Islet precursor cell (in vitro differentiated cells): Measurements from ENCODE around the gene SCN4A.
"Not testable (repeated sequence)": the region's sequence is repeated elsewhere in the genome, so short reads cannot be mapped to it uniquely, and the experiment has no call there.

Source experiments
- DNase-seq: peaks from one replicate; pipeline ENCODE4 v3.0.0-alpha.2; 2018

Gene SCN4A

DNA sequence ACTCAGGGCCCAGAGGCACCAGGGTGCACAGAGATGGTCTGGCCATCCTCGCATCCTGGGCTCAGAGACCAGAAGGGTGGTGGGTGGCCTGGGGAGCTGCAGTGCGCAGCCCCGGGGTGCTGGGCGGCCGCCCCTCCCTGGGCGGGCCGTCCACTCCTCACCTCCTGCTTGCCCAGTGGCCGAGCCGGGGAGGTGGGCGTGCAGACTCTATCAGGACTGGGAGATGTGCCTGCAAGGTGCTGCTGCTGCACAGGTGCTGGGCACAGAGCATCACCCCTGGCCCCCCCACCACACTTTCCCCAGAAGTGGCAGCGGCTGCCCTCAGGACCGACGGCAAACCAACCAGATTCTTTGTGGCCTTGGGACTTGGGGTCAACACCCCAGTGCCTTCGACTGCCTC lies at the start of gene SCN4A:
Gene SCN4A, minus strand, starts transcription at position 123 of the 400 bp plus-strand sequence. Its CDS starts 77 bp downstream, at position 46.
- DNase-seq, result no peak

DNA sequence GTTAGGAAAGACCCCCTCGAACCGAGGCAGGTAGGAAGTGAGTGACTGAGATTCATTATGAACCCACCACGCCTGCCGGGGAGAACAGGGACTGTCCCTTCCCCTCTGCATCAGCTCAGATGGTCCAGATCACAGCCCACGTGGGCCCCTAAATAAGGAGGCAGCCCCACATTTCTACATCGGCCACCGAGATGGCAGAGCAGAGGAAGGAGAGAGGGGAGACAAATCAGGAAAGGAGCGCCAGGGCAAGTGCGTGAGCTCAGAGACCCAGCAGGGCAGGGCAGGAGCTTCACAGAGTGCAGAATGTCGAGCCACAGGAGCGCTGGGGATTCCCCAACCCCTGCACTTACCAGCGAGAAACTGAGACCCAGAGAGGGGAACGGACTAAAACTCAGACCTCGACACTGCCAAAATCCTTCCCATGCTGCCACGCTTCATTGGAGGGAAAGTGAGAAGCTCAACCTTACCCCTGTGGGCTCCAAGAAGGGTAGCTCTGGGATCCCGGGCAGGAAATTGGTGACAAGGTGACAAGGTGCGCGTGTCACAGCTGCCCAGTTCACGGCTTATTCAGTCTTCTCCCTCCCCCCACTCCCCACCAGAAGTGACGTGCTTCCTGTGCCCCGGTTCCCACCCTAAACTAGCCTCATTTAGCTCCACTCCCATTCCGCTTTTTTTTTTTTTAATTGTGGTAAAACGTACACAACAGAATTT lies 47.5 kb upstream of the SCN4A start, which contains the start of gene ICAM2:
Gene ICAM2, minus strand, starts transcription at position 578 of the 711 bp plus-strand sequence. CDS start 13,942 bp downstream, outside the sequence.
- peak; percentile 55 for DNase-seq

- DNase-seq, result not testable (repeated sequence)
Measured at GRCh38 chr17:64019551-64019961, 46.8 kb upstream of the SCN4A start.

DNA sequence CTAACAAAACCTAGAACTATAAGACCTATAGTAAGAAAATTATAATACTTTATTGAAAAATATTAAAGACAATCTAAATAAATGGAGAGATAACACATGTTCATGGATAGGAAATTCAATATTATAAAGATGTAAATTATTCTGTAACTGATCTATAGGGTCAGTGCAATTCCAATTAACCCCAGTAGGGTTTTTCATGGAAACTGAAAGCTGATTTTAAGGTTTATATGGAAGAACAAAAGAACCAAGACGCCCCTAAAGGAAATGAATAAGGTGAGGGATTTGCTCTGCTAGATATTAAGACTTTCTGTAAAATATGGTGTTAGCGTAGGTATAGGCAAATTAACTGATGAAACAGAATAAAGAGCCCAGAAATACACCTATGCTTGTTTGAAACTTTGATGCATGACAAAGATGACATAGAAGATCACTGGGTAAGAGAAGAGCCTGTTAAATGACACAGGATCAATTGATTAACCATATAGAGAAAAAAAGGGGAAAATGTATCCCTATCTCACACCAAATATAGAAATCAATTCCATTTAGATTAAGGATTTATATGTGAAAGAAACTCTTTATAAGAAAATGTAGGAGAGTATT lies 44.8 kb upstream of the SCN4A start:
- no peak for DNase-seq

DNA sequence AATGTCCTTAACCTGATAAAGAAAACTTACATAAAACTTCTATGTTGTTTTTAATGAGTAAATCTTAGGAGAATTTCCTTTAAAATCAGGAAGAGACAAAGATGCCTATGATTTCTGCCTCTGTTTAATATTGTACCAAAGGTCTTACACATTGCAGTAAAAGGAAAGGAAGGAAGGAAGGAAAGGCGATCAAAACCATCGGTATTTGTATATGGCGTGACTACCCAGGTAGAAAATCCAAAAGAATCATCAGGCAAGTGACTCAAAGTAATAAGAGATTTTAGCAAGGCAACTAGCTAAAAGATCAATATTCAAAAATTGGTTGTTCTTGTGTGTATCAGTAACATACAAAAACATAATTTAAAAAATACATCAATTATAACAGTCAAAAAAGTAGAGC lies 44.3 kb upstream of the SCN4A start:
- DNase-seq, result no peak

- peak; percentile 49 for DNase-seq
Measured at GRCh38 chr17:64016231-64016784, 43.6 kb upstream of the SCN4A start.

DNA sequence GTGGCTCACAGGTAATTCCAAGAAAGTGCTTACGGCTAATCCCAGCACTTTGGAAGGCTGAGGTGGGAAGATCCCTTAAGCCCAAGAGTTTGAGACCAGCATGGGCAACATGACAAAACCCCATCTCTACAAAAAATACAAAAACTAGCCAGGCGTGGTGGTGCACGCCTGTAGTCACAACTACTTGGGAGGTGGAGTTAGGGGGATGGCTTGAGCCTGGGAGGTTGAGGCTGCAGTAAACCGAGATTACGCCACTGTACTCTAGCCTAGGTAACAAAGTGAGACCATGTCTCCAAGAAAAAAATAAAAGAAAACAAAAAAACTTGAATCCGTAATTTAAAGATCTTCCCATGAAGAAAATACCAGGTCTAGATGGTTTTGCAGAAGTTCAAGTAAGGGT lies 42.7 kb upstream of the SCN4A start:
- DNase-seq, result no peak

DNA sequence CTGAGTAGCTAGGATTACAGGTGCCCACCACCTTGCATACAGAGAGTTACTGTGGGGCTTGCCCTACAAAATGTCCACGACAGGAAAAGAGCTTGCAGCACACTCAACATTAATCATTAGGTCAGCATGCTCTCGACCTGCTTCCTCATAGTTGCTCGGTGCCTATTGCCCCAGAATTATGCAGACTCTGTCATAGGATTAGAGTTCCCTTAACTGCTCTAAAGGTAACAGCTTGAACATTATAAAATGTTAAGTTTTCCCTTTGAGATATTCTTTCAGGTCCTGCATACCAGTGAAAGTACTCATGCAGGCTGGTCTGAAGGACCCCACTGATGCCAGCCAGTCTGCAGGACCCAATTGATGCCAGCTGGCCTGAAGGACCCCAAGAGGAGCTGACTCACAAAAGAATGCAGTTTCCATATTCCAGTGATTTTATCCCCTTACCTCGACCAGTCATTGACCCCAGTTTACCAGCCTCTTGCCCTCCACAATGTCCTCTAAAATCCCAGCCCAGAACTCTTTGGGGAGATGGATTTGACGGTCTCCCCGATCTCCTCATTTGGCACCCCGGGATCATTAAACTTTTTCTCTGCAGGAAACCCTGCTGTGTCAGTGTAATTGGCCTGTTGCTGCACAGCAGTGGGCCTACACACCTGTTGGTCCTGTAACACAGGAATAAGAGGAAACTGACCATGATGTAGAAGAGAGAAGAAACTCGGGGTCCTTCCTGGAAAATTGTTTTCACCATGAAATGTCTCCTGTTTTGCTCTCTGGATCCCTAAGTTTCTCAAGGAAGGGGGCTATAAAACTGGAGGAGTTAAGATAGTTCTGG lies 37.1 kb upstream of the SCN4A start:
- DNase-seq, result no peak

DNA sequence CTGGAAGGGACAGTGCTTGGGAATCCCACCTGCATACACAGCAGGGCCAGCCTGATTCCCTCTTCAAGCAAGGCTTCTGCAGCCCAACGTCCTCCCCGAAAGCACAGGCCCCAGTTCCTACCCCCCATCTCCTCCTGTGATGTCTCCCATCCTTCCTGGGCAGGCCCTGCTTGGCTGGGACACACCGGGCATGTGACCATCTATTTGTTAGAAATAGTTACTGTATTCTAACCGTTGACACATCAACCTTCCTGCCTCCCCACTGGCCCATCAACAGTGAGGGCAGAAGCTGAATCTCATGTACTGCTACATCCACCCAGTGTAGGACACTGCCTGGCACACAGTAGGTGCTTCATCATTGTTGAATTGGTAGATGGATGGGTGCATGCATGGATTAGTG lies 36.1 kb upstream of the SCN4A start:
- DNase-seq, result no peak

GRCh38 chr17:64008346-64008745 lies 35.6 kb upstream of the SCN4A start:
- no peak for DNase-seq

- peak; percentile 53 for DNase-seq
Measured at GRCh38 chr17:64007838-64008282, 35.1 kb upstream of the SCN4A start.

DNA sequence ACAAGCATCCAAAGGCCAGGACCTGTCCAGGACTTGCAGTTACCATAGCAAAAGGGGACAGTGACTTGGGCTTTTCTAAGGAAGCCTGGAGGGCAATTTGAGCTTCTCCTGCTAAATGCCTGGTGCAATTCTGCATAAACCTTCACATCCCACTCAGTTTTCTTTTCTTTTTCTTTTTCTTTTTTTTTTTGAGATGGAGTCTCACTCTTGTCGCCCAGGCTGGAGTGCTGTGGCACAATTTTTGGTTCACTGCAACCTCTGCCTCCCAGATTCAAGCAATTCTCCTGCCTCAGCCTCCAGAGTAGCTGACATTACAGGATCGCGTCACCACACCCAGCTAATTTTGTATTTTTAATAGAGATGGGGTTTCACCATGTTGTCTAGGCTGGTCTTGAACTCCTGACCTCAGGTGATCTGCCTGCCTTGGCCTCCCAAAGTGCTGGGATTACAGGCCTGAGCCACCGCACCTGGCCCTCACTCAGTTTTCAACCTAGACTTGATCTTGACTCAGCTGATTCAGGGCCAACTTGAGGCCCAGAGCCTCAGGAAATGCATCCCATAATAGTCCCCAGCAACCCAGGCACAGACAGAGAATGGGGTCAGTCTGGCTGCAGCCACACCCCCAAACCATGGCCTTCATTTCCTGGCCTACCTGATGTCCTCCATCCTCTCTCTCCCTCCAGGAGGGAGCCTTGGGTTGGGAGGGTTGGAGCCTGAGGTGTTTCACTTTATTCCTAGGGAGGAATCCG lies 34.5 kb upstream of the SCN4A start:
- DNase-seq, result not testable (repeated sequence)

GRCh38 chr17:64006361-64007088 lies 33.8 kb upstream of the SCN4A start:
- DNase-seq, result peak; percentile 64

GRCh38 chr17:64005734-64006167 lies 33.0 kb upstream of the SCN4A start:
- peak; percentile 57 for DNase-seq

DNA sequence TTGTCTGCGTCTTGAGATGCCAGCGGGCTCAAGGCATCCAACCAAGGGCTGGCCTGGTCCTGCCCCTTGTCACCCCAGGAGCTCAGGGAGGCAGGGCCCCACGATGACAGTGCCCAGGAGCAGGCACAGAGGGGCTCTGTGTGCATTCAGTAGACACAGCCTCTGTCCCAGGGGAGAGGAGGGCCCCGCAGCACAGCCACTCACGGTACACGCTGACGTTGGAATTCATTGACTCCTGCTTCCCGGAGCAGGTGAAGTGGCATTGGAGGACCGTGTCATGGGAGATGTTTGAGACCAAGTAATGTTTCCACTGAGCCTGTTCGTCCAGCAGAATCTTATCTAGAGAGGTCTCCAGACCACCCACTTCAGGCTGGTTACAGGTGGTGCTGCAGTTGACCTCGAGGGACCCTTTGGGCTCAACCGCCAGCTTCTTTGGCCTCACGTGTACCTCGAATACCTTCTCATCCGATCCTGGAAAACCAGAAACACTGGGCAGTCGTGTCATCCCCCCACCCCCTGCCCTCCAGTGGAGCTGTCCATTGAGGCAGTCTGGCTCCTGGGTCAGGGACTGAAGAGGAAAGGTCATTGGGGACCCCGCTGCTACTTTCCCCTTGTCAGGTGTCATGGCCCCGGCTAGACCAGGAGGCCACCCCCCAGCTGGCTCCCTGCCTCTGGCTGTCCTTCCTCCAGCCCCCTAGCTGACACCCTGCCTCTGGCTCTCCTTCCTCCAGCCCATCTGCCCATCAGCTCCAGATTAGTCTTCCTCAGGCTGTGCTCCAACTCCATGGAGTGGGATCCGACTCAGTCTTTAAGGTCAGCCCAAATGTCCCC lies 32.4 kb upstream of the SCN4A start:
- DNase-seq, result no peak

DNA sequence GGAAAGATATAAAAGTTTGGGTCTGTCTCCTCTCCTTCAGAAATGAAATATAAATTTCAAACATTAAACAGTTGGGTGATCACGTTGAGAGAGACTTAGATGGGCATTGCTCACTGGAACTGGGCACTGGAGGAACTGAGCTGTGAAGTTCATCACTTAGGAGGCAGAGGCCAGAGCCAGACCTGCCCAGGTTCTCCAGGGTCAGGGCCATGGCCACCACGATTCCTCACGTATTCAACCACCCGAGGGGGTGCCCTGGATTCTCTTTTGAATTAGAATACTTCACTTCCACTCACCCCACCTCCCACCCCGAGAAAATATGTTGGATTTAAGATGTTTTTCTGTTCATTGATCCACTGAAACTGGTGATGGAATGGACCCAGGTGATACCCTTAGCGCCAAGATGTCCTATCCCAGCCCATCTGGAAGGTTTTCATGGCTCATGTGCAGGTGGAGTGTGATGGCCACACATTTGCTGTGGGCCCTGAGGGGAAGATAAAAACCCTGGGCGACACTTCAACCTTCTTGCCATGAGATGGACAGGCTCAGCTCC lies 31.6 kb upstream of the SCN4A start:
- DNase-seq, result no peak

DNA sequence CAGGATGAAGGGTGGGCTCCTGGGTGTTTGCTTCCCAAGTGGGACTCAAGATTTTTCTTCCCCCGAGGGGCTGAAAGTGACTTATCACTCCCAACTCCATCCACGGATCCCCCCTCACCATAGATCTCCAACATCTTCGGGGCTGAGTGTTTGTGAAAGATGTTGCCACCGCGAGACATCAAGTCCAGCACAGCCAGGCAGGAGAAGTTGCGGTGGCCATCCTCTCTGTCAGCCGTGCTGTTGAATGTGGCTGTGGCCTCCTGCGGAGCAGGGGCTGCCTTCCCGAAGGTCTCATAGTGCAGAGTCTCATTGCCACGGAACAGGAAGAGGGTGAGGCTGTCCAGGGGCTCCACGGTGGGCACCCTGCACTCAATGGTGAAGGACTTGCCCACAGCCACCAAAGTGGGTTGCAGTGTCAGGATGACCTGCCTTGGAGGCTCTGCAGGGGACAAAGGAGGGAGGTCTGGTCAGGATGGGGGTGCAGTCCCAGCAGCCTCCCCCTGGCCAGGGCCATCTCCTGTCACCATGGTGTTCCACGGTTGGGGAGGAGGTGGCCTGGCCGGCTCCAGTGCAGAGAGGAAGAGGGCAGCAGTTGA lies 30.9 kb upstream of the SCN4A start:
- no peak for DNase-seq

DNA sequence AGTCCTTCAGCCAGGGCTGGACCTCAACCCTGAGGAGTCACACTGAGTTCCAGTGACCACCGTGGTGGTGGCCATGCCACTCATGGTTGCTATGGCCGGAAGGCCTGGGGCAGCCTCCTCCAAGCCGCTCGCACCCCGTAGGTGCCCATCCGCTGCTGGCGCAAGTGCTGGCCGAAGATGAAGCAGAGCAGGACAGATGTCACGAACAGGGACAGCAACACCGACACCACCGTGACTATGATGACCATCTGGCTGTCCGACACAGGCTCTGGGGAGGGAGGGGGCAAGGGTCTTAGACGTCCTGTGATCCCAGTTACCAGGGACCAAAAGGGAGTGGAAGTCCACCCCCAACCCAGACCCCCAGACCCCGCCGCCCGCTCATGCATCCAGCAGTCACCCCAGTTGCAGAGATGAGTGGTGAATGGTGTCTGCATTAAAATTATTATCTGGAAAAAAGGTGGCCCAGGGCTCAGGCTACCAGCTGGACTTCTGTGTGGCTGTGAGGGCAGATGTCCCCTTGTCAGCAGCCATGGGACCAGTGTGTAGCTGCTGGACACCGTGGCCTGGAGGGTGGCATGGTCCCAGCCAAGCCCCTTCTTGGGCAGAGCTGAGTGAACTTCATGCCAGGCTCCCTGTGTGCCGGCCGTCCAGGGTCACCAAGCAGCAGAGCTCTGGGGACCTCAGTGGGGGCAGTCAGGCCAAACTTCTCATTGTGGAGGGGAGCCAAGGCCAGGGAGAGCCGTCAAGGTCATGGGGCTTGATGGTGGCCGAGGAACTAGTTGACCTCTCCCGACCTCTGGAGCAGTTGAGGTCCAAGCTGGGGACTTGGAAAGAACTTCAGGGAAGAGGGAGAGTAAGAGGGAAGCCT lies 30.2 kb upstream of the SCN4A start:
- DNase-seq, result no peak
